SK-N-MC (cell line): ENCODE measurements around the gene GNAQ.

Experiments used
- EZH2 ChIP-seq: fragments of 200-600 bp; sonication (generic); IDR thresholded peaks from one replicate; pipeline ENCODE4 v1.6.1; 2017; ENCODE audit warnings: antibody characterized with exemption
- POLR2AphosphoS5 ChIP-seq: IDR thresholded peaks from 2 replicates; pipeline ENCODE4 v1.6.1; 2012; ENCODE audit warnings: mild to moderate bottlenecking, low read depth, low read length, borderline replicate concordance

- no peak for TF ChIP-seq EZH2
- no peak for TF ChIP-seq POLR2AphosphoS5
These were observed 206.2 kb downstream of the GNAQ start for GRCh38 chr9:77825361-77825760.
